GM12878 (cell line): ENCODE data around the gene PAFAH2. TPM values are rescaled to one million over a fixed set of nuclear protein-coding genes. Genes with fewer than 3 reads are reported as not detected.

Source experiments
- ATAC-seq: fragments of 200-7000 bp; cut with Tn5 transposase; 3 replicates; pipeline ENCODE4 v1.9.1; 2020; ENCODE audit warnings: mild to moderate bottlenecking, moderate library complexity
- BruUV-seq: library from RNA; stranded (reverse); fragments of 400-500 nt; replicated peaks from 2 replicates; lab custom pipeline; 2021; lab: Mats Ljungman, UMichigan
- CTCF ChIA-PET: fragments of 300-600 bp; sonication (Branson Sonifier 250); formaldehyde crosslinking; extraction: SDS; loops from one replicate; lab custom pipeline; 2021; ENCODE audit warnings: inconsistent platforms; lab: Yijun Ruan, JAX
- POLR2A ChIA-PET: fragments of 350-600 bp; formaldehyde crosslinking; extraction: SDS; loops from one replicate; lab custom pipeline; 2021; ENCODE audit warnings: inconsistent platforms; lab: Charles Lee
- RAD21 ChIA-PET: fragments of 300-600 bp; sonication (Branson Sonifier 250); formaldehyde crosslinking; loops from one replicate; lab custom pipeline; 2023; ENCODE audit warnings: antibody characterized with exemption; ENCODE audit not compliant: unreplicated experiment; lab: Charles Lee
- SMC1A ChIA-PET: fragments of 300-600 bp; sonication (Branson Sonifier 250); formaldehyde crosslinking; loops from one replicate; lab custom pipeline; 2023; ENCODE audit not compliant: unreplicated experiment, uncharacterized antibody; lab: Charles Lee
- DNase-seq: peaks from one replicate; pipeline ENCODE4 v3.0.0-alpha.2; 2011; ENCODE audit warnings: low read depth, low spot score
- FAIRE-seq: peaks from 3 replicates; lab custom pipeline; 2011; peaks lifted over from hg19 to GRCh38; lab: Jason Lieb, UNC
- H2AFZ ChIP-seq: 2 replicates; pipeline ENCODE4 v1.6.0; 2011; ENCODE audit warnings: low read depth, low read length, control low read depth; ENCODE audit not compliant: control insufficient read depth
- H3K27ac ChIP-seq: 2 replicates; pipeline ENCODE4 v1.5.1; 2011; ENCODE audit warnings: control low read depth; ENCODE audit not compliant: control insufficient read depth, insufficient read depth
- H3K27me3 ChIP-seq, 2 experiments: replicated peaks in 1 of 2; 2 replicates each; pipeline versions ENCODE4 v1.6.0 to v1.6.1; 2011; ENCODE audit warnings: low read length in 1 of 2; ENCODE audit not compliant: control insufficient read depth in 2 of 2, insufficient read depth in 2 of 2
- H3K36me3 ChIP-seq, 2 experiments: 2 replicates each; pipeline ENCODE4 v1.5.1; 2011; ENCODE audit warnings: low read length in 1 of 2; ENCODE audit not compliant: control insufficient read depth in 2 of 2, insufficient read depth in 2 of 2
- H3K4me1 ChIP-seq: 2 replicates; pipeline ENCODE4 v1.6.1; 2011; ENCODE audit warnings: mild to moderate bottlenecking, low read length, moderate library complexity, mixed read lengths; ENCODE audit not compliant: control insufficient read depth, insufficient read depth
- H3K4me2 ChIP-seq: 2 replicates; pipeline ENCODE4 v1.6.0; 2011; ENCODE audit warnings: control low read depth; ENCODE audit not compliant: control insufficient read depth, insufficient read depth
- H3K4me3 ChIP-seq: fragments of 200-600 bp; sonication (generic); 2 replicates; pipeline ENCODE4 v1.5.1; 2016
- H3K79me2 ChIP-seq: 2 replicates; pipeline ENCODE4 v1.6.0; 2011; ENCODE audit warnings: low read length; ENCODE audit not compliant: control insufficient read depth, insufficient read depth
- H3K9ac ChIP-seq: 2 replicates; pipeline ENCODE4 v1.8.0; 2011; ENCODE audit warnings: low read length, control low read depth, mixed read lengths; ENCODE audit not compliant: control insufficient read depth, insufficient read depth
- H3K9me3 ChIP-seq: replicated peaks from 3 replicates; pipeline ENCODE4 v1.5.1; 2011; ENCODE audit warnings: mild to moderate bottlenecking, low read length; ENCODE audit not compliant: control insufficient read depth, insufficient read depth
- H4K20me1 ChIP-seq: 2 replicates; pipeline ENCODE4 v1.6.0; 2011; ENCODE audit not compliant: control insufficient read depth, insufficient read depth
- CBFB ChIP-seq: IDR thresholded peaks from 2 replicates; pipeline ENCODE4 v1.6.1; 2016; ENCODE audit warnings: antibody characterized with exemption, low read depth
- EGR1 ChIP-seq, 2 experiments: IDR thresholded peaks; 1 replicate in 1 of 2; 2 replicates in 1 of 2; pipeline ENCODE4 v1.6.1; 2011 to 2012; ENCODE audit warnings: low read depth in 2 of 2, low read length in 2 of 2, borderline replicate concordance in 1 of 2, mild to moderate bottlenecking in 1 of 2, moderate library complexity in 1 of 2
- ESRRA ChIP-seq: IDR thresholded peaks from 2 replicates; pipeline ENCODE4 v1.6.1; 2012; ENCODE audit warnings: mild to moderate bottlenecking, low read length, improper control_type of control experiment
- KAT2A ChIP-seq: conservative IDR thresholded peaks from 2 replicates; pipeline ENCODE4 v1.6.1; 2011; ENCODE audit warnings: low read depth, low read length; ENCODE audit not compliant: control insufficient read depth
- PAX8 ChIP-seq: fragments of 450-650 bp; IDR thresholded peaks from 2 replicates; pipeline ENCODE4 v1.6.1; 2017; ENCODE audit warnings: mild to moderate bottlenecking, moderate library complexity
- POU2F2 ChIP-seq: IDR thresholded peaks from 3 replicates; pipeline ENCODE4 v1.6.1; 2011; ENCODE audit warnings: low read depth, mild to moderate bottlenecking, low read length, borderline replicate concordance
- SMC3 ChIP-seq: IDR thresholded peaks from 2 replicates; pipeline ENCODE4 v1.6.1; 2011; ENCODE audit warnings: low read length, improper control_type of control experiment, borderline replicate concordance
- WGBS: methylation state at CpG from one replicate; pipeline ENCODE4 v1.1.6; 2016; ENCODE audit warnings: low lambda C conversion rate; ENCODE audit not compliant: insufficient replicate concordance, insufficient coverage; ENCODE audit errors: missing lambda C conversion rate; 5-methylcytosine and 5-hydroxymethylcytosine counted together
- in situ Hi-C: fragments of 300-500 bp; cut with MboI; formaldehyde crosslinking; loops from 9 replicates; pipeline ENCODE4 v1.14.3; 2018; ENCODE audit warnings: mixed read lengths
- intact Hi-C: fragments of 100-400 bp; cut with micrococcal nuclease; formaldehyde crosslinking; loops from one replicate; pipeline ENCODE4 v1.14.2; 2022; ENCODE audit not compliant: unreplicated experiment
- polyA plus RNA-seq, 11 experiments: library from polyadenylated mRNA; depleted of rRNA in 4 of 11; unstranded in 6 of 11; stranded (reverse) in 5 of 11; fragments of >200 nt; fragmentation: Nextera tagmentation in 4 of 11; fragmentation: Illumina TruSeq in 1 of 11; extraction: Ambion mirVana in 4 of 11; extraction: Trizol in 1 of 11; gene quantifications; 1 replicate in 1 of 11; 2 replicates in 10 of 11; pipeline versions ENCODE4 v1.2.1 to v1.2.3, GENCODE V29; 2011 to 2016; ENCODE audit warnings: inconsistent platforms in 2 of 11, missing spikeins in 2 of 11, low read depth in 1 of 11
- total RNA-seq, 4 experiments: library from RNA; depleted of rRNA in 3 of 4; stranded (reverse); fragments of >200 nt in 3 of 4; fragmentation: Illumina TruSeq in 1 of 4; extraction: Trizol in 1 of 4; gene quantifications; 2 replicates each; pipeline versions ENCODE4 v1.2.1 to v1.2.3, GENCODE V29; 2013 to 2021
- TF ChIP-seq, protein P1 (sequence below): fragments of 150-350 bp; IDR thresholded peaks from 2 replicates; pipeline ENCODE4 v1.6.1; 2014; ENCODE audit warnings: mild to moderate bottlenecking, low read depth, low read length
- TF ChIP-seq, protein P2 (sequence below): fragments of 450-650 bp; formaldehyde crosslinking; IDR thresholded peaks from 2 replicates; pipeline ENCODE4 v1.5.0; 2022; ENCODE audit warnings: mild to moderate bottlenecking, missing genetic modification characterization
- TF ChIP-seq, protein P3 (sequence below): IDR thresholded peaks from 2 replicates; pipeline ENCODE4 v1.6.1; 2011; ENCODE audit warnings: borderline replicate concordance, low read depth, mild to moderate bottlenecking, moderate library complexity, low read length; ENCODE audit not compliant: insufficient read depth, poor library complexity, severe bottlenecking

PAFAH2 gene
- total and polyA plus RNA-seq, 10 of the 15 experiments (the other 5 are each of a cell fraction or from before 2014, with no cell fraction given) = 3.0 to 9.5 (median 6.5) TPM

DNA sequence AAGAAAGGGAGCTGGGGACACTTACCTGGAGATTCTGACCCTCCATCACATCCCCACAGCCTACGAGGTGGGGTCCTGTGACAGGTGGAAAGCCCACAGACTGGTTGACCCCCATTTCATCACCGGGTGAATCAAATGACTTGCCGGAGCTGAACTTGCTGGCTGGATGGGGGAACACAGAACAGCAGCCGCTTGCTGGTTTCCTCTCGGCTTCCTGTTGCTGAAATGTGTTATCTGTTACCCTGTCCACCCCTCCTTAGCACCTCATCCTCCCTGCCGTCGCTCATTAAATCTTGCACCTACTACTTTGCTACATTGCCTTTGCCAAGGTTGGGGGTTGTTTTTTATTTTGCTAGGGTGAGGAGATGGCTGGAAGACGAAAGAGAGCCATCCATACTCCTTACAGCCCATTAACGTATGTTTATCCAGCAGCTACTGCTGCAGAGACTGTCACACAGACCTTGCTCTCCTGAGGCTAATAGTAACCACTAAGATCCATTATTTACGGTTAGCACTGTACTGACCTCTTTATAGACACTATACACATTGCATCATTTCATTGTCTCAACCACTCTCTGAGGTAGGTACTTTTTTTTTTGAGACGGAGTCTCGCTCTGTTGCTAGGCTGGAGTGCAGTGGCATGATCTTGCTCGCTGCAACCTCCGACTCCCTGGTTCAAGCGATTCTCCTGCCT lies 7.0 kb downstream of the PAFAH2 start:
- intact Hi-C loops = no loop called here
- no peak for ATAC-seq
- SMC1A ChIA-PET = interaction anchor here (1.2 to 1.5 kb wide), 4 partner anchors 10 to 95 kb away, joined by 3 to 6 read pairs (median 4); no protein-coding TSS in a partner anchor
- FAIRE-seq = no peak
- peaks cover 0 to 6% of the 10 kb centered on the region in 2 experiments; a peak in 2 of 4 replicates for H3K36me3 ChIP-seq
- RAD21 ChIA-PET = no interaction called here
- no peak overlapping the region for H3K27ac ChIP-seq
- WGBS = 83% methylated on average over 15 of the region's 15 CpGs
- in situ Hi-C loops = no loop called here
- CTCF ChIA-PET = interaction anchor here (0.6 to 1.6 kb wide), 3 partner anchors 9 to 95 kb away, joined by 3 to 6 read pairs (median 4); no protein-coding TSS in a partner anchor
- H3K79me2 ChIP-seq = no peaks in the 10 kb centered on the region
- H3K4me1 ChIP-seq = no peaks in the 10 kb centered on the region
- no peaks in the 10 kb centered on the region for H4K20me1 ChIP-seq
- H3K4me3 ChIP-seq = no peak overlapping the region
- DNase-seq = no peak
- H3K9me3 ChIP-seq = no peaks in the 10 kb centered on the region
- no peaks in the 10 kb centered on the region for H3K27me3 ChIP-seq
- no peak overlapping the region for H3K9ac ChIP-seq
- POLR2A ChIA-PET = no interaction called here
- H3K4me2 ChIP-seq = peak overlapping the region; percentile 10; the same call in 1 of the 2 replicates
- 0 out of 2 replicates have a peak overlapping the region, but pooled peaks have one; percentile 21 for H2AFZ ChIP-seq
- no TSS peak for BruUV-seq
- TF ChIP-seq POU2F2 = no peak
- TF ChIP-seq EGR1 (IDR thresholded peaks at IDR 0.05; ENCODE audit: borderline replicate concordance in 1 of 2, low read depth in 2 of 2, low read length in 2 of 2) = no peak
- TF ChIP-seq, protein P1, sequence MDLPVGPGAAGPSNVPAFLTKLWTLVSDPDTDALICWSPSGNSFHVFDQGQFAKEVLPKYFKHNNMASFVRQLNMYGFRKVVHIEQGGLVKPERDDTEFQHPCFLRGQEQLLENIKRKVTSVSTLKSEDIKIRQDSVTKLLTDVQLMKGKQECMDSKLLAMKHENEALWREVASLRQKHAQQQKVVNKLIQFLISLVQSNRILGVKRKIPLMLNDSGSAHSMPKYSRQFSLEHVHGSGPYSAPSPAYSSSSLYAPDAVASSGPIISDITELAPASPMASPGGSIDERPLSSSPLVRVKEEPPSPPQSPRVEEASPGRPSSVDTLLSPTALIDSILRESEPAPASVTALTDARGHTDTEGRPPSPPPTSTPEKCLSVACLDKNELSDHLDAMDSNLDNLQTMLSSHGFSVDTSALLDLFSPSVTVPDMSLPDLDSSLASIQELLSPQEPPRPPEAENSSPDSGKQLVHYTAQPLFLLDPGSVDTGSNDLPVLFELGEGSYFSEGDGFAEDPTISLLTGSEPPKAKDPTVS = no peak
- no peak for TF ChIP-seq SMC3
- no peak for TF ChIP-seq KAT2A
- no peak for TF ChIP-seq ESRRA
- TF ChIP-seq CBFB = no peak
- TF ChIP-seq PAX8 = no peak
- TF ChIP-seq, protein P2, sequence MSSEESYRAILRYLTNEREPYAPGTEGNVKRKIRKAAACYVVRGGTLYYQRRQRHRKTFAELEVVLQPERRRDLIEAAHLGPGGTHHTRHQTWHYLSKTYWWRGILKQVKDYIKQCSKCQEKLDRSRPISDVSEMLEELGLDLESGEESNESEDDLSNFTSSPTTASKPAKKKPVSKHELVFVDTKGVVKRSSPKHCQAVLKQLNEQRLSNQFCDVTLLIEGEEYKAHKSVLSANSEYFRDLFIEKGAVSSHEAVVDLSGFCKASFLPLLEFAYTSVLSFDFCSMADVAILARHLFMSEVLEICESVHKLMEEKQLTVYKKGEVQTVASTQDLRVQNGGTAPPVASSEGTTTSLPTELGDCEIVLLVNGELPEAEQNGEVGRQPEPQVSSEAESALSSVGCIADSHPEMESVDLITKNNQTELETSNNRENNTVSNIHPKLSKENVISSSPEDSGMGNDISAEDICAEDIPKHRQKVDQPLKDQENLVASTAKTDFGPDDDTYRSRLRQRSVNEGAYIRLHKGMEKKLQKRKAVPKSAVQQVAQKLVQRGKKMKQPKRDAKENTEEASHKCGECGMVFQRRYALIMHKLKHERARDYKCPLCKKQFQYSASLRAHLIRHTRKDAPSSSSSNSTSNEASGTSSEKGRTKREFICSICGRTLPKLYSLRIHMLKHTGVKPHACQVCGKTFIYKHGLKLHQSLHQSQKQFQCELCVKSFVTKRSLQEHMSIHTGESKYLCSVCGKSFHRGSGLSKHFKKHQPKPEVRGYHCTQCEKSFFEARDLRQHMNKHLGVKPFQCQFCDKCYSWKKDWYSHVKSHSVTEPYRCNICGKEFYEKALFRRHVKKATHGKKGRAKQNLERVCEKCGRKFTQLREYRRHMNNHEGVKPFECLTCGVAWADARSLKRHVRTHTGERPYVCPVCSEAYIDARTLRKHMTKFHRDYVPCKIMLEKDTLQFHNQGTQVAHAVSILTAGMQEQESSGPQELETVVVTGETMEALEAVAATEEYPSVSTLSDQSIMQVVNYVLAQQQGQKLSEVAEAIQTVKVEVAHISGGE (CRISPR knock-in tag) = no peak
- TF ChIP-seq, protein P3, sequence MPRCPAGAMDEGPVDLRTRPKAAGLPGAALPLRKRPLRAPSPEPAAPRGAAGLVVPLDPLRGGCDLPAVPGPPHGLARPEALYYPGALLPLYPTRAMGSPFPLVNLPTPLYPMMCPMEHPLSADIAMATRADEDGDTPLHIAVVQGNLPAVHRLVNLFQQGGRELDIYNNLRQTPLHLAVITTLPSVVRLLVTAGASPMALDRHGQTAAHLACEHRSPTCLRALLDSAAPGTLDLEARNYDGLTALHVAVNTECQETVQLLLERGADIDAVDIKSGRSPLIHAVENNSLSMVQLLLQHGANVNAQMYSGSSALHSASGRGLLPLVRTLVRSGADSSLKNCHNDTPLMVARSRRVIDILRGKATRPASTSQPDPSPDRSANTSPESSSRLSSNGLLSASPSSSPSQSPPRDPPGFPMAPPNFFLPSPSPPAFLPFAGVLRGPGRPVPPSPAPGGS = no peak
